Subcutaneous adipose tissue (tissue), 4 donors: Measurements from ENCODE around the gene GFM1. TPM values are rescaled to one million over a fixed set of nuclear protein-coding genes. Genes with fewer than 3 reads are reported as not detected.

Experiments used
- total RNA-seq, 4 donors: library from RNA; depleted of rRNA; stranded (reverse); fragments of >200 nt; gene quantifications; one replicate each; pipeline ENCODE4 v1.1.0, GENCODE V29; 2016
- TF ChIP-seq, protein P1 (sequence below): fragments of 450-650 bp; IDR thresholded peaks from one replicate; pipeline ENCODE4 v1.5.1; 2016; ENCODE audit warnings: low read depth, mild to moderate bottlenecking, control low read depth, antibody characterized with exemption, moderate library complexity

GFM1 gene
- total RNA-seq, 4 donors from 2014 or later = 34.2 to 62.4 (median 49.0) TPM

DNA sequence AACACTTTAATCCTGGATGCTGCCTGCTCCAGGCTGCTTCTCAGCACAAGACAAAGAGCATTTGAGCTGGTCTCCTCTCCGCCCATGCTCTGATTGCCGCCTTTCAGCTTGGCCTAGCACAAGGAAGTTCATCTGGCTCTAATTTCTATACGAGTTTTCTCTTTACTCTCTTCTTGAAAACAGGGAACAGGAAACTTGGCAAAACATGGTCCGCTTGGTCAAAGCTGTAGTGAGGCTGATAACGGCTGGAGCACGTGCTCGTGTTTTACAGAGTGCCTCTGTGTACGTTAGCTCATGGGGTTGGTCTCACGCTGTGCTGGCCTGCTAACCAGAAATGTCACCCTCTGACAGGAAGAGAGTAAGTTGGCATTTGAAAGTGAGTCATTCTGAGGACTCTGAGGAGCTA, 68.8 kb downstream of the GFM1 start:
- TF ChIP-seq, protein P1, sequence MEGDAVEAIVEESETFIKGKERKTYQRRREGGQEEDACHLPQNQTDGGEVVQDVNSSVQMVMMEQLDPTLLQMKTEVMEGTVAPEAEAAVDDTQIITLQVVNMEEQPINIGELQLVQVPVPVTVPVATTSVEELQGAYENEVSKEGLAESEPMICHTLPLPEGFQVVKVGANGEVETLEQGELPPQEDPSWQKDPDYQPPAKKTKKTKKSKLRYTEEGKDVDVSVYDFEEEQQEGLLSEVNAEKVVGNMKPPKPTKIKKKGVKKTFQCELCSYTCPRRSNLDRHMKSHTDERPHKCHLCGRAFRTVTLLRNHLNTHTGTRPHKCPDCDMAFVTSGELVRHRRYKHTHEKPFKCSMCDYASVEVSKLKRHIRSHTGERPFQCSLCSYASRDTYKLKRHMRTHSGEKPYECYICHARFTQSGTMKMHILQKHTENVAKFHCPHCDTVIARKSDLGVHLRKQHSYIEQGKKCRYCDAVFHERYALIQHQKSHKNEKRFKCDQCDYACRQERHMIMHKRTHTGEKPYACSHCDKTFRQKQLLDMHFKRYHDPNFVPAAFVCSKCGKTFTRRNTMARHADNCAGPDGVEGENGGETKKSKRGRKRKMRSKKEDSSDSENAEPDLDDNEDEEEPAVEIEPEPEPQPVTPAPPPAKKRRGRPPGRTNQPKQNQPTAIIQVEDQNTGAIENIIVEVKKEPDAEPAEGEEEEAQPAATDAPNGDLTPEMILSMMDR = no peak

DNA sequence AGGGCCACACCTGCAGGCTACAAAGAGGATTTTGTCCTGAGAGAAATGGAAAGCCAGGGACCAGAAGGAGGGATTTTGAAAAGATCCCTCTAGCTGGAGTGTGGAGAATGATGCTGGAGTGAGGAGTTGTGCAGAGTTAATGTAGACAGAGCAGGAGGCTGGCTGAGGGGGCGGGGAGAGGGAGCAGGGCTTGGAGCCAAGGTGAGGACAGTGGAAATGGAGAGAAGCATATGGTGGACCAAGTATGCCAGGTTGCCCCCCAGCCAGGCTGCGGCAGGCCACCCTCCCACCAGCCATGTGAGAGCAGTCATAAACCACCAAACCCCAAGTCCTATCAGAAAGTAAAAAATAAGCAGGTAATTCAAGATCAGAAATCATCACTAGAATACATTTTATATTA, 73.2 kb downstream of the GFM1 start:
- TF ChIP-seq, protein P1 = no peak

DNA sequence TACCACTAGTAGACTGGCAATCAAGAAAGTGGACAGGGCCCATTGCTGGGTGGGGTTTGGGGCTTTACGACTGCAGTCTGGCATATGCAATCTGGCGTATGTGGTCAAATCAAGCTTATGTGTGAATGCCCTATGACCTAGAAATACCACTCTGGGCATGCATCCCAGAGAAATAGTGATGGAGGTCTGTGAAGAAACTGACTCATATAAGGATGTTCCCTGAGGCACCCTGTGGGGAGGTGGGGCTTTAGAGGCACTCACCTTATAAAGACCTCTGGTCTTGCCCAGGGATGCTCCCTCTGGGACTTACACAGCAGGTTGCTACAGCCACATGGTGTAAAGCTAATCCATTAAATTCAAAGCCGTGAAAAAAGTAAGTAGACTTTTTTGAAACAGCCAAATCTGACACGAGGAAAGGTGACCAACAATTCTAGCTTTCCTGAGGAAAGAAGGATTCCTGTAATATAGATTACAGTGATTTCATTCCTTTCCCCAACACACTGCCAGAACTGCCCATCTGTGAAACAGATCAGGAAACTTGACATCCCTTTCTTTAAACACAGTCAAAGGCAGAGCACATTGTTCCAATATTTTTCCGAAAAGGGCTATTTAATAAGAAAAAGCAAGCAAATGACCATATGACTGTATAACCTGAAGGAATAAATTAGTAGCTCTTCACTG, 74.3 kb downstream of the GFM1 start:
- TF ChIP-seq, protein P1 = no peak

DNA sequence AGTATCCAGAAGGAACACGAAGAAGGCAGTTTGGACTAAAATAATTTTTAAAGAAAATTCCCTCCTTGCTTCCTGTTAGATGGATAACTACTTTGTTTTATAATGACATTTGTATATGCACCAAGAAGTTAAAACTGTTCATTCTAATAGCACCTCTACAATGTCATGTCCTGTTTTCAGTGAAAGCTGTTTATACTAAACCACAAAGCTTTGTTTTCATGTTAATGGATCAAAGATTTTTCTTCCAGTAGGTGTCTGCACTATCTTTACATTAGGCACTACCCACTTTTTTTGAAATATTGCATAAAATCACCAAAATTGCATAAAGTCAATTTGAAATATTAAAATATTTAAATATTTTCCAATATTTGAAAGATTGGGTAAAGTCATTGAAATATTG, 77.8 kb downstream of the GFM1 start:
- TF ChIP-seq, protein P1 = no peak

DNA sequence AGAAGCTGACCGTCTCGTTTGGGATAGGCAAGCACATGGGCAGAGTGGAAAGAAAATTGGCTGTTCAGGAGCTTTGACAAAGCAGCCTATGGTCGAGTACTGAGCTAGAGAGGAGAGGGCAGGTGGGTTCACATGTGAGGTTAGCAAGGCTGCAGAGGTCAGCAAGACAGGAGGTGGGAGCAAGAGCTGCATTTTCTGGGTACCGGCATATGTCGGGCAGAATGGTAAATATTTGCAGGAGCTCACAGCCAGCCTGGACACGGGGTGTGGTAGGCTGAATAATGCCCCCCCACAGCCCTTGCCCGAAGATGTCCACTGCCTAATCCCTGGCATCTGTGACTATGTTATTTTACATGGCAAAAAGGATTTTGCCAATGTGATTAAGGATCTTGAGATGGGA, 79.7 kb downstream of the GFM1 start:
- TF ChIP-seq, protein P1 = no peak

DNA sequence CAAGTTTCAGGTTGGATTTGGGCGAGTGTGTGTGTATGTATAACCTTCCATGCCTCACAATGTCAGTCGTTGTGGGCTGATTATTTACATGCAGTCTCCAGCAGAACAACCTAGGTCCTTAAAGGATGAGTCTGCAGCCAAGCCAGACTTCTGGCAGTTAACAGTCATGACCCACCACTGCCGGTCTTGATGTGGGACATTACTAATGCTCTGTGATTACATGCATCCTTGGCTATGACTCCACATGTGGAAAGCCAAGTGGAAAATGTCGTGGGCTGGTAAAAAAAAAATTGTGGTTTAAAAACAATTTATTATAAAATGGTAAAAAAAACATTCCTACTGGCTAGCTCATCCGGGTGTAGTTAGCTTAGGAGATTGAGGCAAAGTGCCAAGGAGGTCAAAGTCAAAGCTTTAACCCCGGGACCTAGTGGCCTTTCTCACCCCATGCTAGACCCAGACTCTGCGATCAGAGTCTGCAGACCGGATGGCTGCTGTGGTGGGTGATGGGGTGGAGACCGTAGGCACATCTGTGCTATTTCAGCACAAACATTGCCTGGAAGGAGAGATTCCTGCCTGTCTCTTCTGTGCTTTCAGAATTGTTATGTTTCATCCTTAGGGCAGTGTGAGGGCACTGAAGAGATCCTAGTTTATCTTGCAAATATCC, 81.2 kb downstream of the GFM1 start:
- TF ChIP-seq, protein P1 = no peak

DNA sequence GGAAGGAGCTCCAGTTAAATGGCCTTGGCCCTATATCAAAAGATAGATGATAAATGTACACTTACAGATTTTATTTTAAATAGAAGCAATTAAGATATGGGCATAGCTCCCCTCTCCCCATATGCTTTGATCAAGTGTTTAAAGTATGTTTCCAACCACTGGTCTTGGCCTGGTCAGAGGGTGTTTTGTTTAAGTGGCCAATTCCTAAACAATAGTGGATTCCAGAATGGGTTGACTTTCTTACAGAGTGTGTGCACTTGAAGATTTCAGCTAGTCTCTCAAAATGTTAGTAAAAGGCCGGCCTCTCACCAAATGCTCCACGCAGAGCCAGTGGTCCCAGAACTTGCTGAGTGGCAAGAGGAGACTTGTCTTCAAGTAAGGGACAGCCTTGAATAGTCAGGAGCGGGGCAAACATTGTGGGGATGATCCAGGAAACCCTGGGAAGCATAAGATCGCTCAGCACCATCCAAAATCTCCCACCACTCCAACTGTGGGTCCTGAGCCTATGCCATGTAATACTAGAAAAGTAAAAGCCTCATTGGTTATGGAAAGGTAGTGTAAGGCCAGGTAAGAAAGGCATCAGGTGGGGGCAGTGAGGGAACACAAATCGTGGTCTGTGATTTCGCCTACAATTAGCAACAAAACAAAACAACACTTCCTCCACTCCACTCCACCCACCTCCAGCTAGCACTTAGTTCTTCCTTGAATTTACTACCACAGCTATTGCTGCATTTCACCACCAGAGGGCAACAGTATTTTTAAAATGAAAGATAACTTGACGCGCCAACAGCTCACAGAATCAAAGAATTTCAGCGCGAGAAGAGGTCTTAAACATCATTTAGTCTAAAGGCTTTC, 83.1 kb downstream of the GFM1 start:
- TF ChIP-seq, protein P1 = no peak
